IMR-90 (cell line): Measurements from ENCODE around the gene MATN3. TPM values are rescaled to one million over a fixed set of nuclear protein-coding genes. Genes with fewer than 3 reads are reported as not detected.

Experiments used
- ATAC-seq: fragments of 200-7000 bp; cut with Tn5 transposase; 2 replicates; pipeline ENCODE4 v1.9.1; 2020; ENCODE audit warnings: low read depth, mild to moderate bottlenecking, moderate library complexity
- BruUV-seq: library from RNA; stranded (reverse); fragments of 400-500 nt; replicated peaks from 2 replicates; lab custom pipeline; 2021; lab: Mats Ljungman, UMichigan
- CTCF ChIA-PET: fragments of 300-600 bp; formaldehyde crosslinking; extraction: SDS; loops from one replicate; lab custom pipeline; 2021; ENCODE audit warnings: antibody characterized with exemption; lab: Yijun Ruan, JAX
- POLR2A ChIA-PET: fragments of 300-600 bp; sonication (Branson Sonifier 250); formaldehyde crosslinking; loops from one replicate; lab custom pipeline; 2022; ENCODE audit warnings: antibody characterized with exemption; ENCODE audit not compliant: unreplicated experiment; lab: Charles Lee
- DNase-seq: peaks from one replicate; pipeline ENCODE4 v3.0.0; 2013
- H2AFZ ChIP-seq: replicated peaks from 2 replicates; pipeline ENCODE3; 2013; ENCODE audit warnings: low read length, mild to moderate bottlenecking; ENCODE audit not compliant: poor library complexity
- H2AK5ac ChIP-seq: 2 replicates; pipeline ENCODE4 v1.6.1; 2013; ENCODE audit warnings: low read depth, low read length, inconsistent platforms
- H2AK9ac ChIP-seq: replicated peaks from 2 replicates; pipeline ENCODE3; 2013; ENCODE audit warnings: mild to moderate bottlenecking, low read depth, low read length, moderate library complexity; ENCODE audit not compliant: poor library complexity
- H2BK120ac ChIP-seq: 2 replicates; pipeline ENCODE4 v1.6.1; 2013; ENCODE audit warnings: low read depth, low read length, inconsistent platforms
- H2BK15ac ChIP-seq: 3 replicates; pipeline ENCODE4 v1.6.1; 2013; ENCODE audit warnings: low read depth, low read length, inconsistent platforms
- H2BK20ac ChIP-seq: 2 replicates; pipeline ENCODE4 v1.6.1; 2013; ENCODE audit warnings: low read depth, mild to moderate bottlenecking, inconsistent platforms, low read length, moderate library complexity
- H2BK5ac ChIP-seq: 2 replicates; pipeline ENCODE4 v1.6.1; 2013; ENCODE audit warnings: mild to moderate bottlenecking, low read depth, low read length, inconsistent platforms; ENCODE audit not compliant: poor library complexity, severe bottlenecking
- H3K14ac ChIP-seq: replicated peaks from 2 replicates; pipeline ENCODE4 v1.6.1; 2013; ENCODE audit warnings: low read depth, low read length, inconsistent platforms
- H3K18ac ChIP-seq: 2 replicates; pipeline ENCODE4 v1.6.1; 2013; ENCODE audit warnings: low read depth, low read length, control low read depth
- H3K23ac ChIP-seq: 2 replicates; pipeline ENCODE4 v1.6.1; 2013; ENCODE audit warnings: low read depth, low read length, inconsistent platforms
- H3K27ac ChIP-seq: 2 replicates; pipeline ENCODE4 v1.5.1; 2013; ENCODE audit warnings: mild to moderate bottlenecking, control low read depth, low read length; ENCODE audit not compliant: insufficient read depth
- H3K27me3 ChIP-seq: 2 replicates; pipeline ENCODE4 v1.6.1; 2013; ENCODE audit warnings: low read length; ENCODE audit not compliant: control insufficient read depth, insufficient read depth
- H3K36me3 ChIP-seq: 2 replicates; pipeline ENCODE4 v1.6.1; 2013; ENCODE audit warnings: low read length, mixed read lengths; ENCODE audit not compliant: control insufficient read depth, insufficient read depth
- H3K4ac ChIP-seq: 2 replicates; pipeline ENCODE4 v1.6.1; 2013; ENCODE audit warnings: low read depth, low read length, inconsistent platforms
- H3K4me1 ChIP-seq: 2 replicates; pipeline ENCODE4 v1.6.1; 2013; ENCODE audit warnings: low read length, mixed read lengths; ENCODE audit not compliant: control insufficient read depth, insufficient read depth
- H3K4me2 ChIP-seq: 2 replicates; pipeline ENCODE4 v1.6.1; 2013; ENCODE audit warnings: low read depth, mild to moderate bottlenecking, control low read depth, low read length, moderate library complexity
- H3K4me3 ChIP-seq: 2 replicates; pipeline ENCODE4 v1.5.1; 2013; ENCODE audit warnings: low read depth, mild to moderate bottlenecking, control low read depth, low read length, moderate library complexity; ENCODE audit not compliant: insufficient read depth
- H3K56ac ChIP-seq: 2 replicates; pipeline ENCODE4 v1.6.1; 2013; ENCODE audit warnings: low read length, inconsistent platforms; ENCODE audit not compliant: insufficient read depth; ENCODE audit errors: extremely low read depth
- H3K79me1 ChIP-seq, 2 experiments: 2 replicates each; pipeline ENCODE4 v1.6.1; 2013; ENCODE audit warnings: low read length in 2 of 2, inconsistent platforms in 1 of 2, low read depth in 1 of 2
- H3K9ac ChIP-seq: 2 replicates; pipeline ENCODE4 v1.6.1; 2013; ENCODE audit warnings: low read depth, low read length, control low read depth
- H3K9me1 ChIP-seq: 2 replicates; pipeline ENCODE4 v1.6.1; 2013; ENCODE audit warnings: low read length, inconsistent platforms; ENCODE audit not compliant: insufficient read depth
- H3K9me3 ChIP-seq: 2 replicates; pipeline ENCODE4 v1.6.1; 2013; ENCODE audit warnings: low read length; ENCODE audit not compliant: control insufficient read depth, insufficient read depth
- H4K20me1 ChIP-seq: 2 replicates; pipeline ENCODE4 v1.6.1; 2013; ENCODE audit warnings: low read length, inconsistent platforms; ENCODE audit not compliant: insufficient read depth
- H4K5ac ChIP-seq: 2 replicates; pipeline ENCODE4 v1.6.1; 2013; ENCODE audit warnings: mild to moderate bottlenecking, low read depth, low read length, control low read depth
- H4K8ac ChIP-seq, 2 experiments: 2 replicates each; pipeline ENCODE4 v1.6.1; 2013; ENCODE audit warnings: low read depth in 2 of 2, low read length in 2 of 2, control low read depth in 1 of 2, inconsistent platforms in 1 of 2
- H4K91ac ChIP-seq: 2 replicates; pipeline ENCODE4 v1.6.1; 2013; ENCODE audit warnings: low read depth, low read length, inconsistent platforms; ENCODE audit not compliant: insufficient read depth
- CTCF ChIP-seq: conservative IDR thresholded peaks from 2 replicates; pipeline ENCODE4 v1.5.1; 2012; ENCODE audit warnings: mild to moderate bottlenecking, low read depth, low read length, improper control_type of control experiment
- MXI1 ChIP-seq: IDR thresholded peaks from 2 replicates; pipeline ENCODE4 v1.6.1; 2012; ENCODE audit warnings: low read depth, mild to moderate bottlenecking, low read length, moderate library complexity, borderline replicate concordance
- NFE2L2 ChIP-seq: fragments of 150-350 bp; IDR thresholded peaks from 2 replicates; pipeline ENCODE4 v1.6.1; 2016; ENCODE audit warnings: low read depth, mild to moderate bottlenecking, low read length
- RAD21 ChIP-seq: IDR thresholded peaks from 2 replicates; pipeline ENCODE4 v1.6.1; 2012; ENCODE audit warnings: low read length, improper control_type of control experiment
- RFX5 ChIP-seq: IDR thresholded peaks from 2 replicates; pipeline ENCODE4 v1.8.0; 2012; ENCODE audit warnings: low read depth, mild to moderate bottlenecking, low read length, moderate library complexity
- SMC3 ChIP-seq: fragments of 150-350 bp; IDR thresholded peaks from 2 replicates; pipeline ENCODE4 v1.6.1; 2016; ENCODE audit warnings: low read depth, mild to moderate bottlenecking, antibody characterized with exemption, low read length, moderate library complexity
- WGBS, 2 experiments: methylation state at CpG; one replicate each; pipeline versions ENCODE4 v1.1.5 to v1.1.7; 2013; ENCODE audit warnings: missing lambda C conversion rate in 2 of 2; ENCODE audit not compliant: insufficient read length in 1 of 2; ENCODE audit errors: extremely low coverage in 2 of 2; 5-methylcytosine and 5-hydroxymethylcytosine counted together
- dilution Hi-C: fragments of 300-500 bp; cut with HindIII; formaldehyde crosslinking; loops from one replicate; pipeline ENCODE4 v1.14.3; 2018; ENCODE audit warnings: low sequenced_read_pairs; ENCODE audit not compliant: unreplicated experiment
- in situ Hi-C: fragments of 300-500 bp; cut with MboI; formaldehyde crosslinking; loops from 3 replicates; pipeline ENCODE4 v1.14.3; 2019; ENCODE audit warnings: low sequenced_read_pairs, inconsistent platforms, mixed read lengths
- intact Hi-C: fragments of 100-400 bp; cut with micrococcal nuclease; formaldehyde crosslinking; loops from 2 replicates; pipeline ENCODE4 v1.10.0; 2022
- polyA plus RNA-seq, 3 experiments: library from polyadenylated mRNA; depleted of rRNA; stranded (reverse); fragments of >200 nt; gene quantifications; 2 replicates each; pipeline ENCODE4 v1.2.3, GENCODE V29; 2012; ENCODE audit warnings: low replicate concordance in 1 of 3
- total RNA-seq: library from RNA; depleted of rRNA; stranded (reverse); fragments of >200 nt; gene quantifications from 2 replicates; pipeline ENCODE4 v1.2.3, GENCODE V29; 2012

The MATN3 gene
- total and polyA plus RNA-seq, 2 of the 4 experiments (the other 2 are of a cell fraction): 0.90 to 3.0 TPM

GRCh38 chr2:20015482-20016083 is 3.1 kb upstream of the MATN3 start:
- H3K9me3 ChIP-seq: no peaks in the 10 kb centered on the region; the same call in 1 of the 2 replicates
- no peak overlapping the region for H3K4me3 ChIP-seq
- H3K18ac ChIP-seq: no peak overlapping the region
- no peak overlapping the region for H2AK5ac ChIP-seq
- H2AK9ac ChIP-seq: no peak overlapping the region
- H3K27ac ChIP-seq: no peak overlapping the region
- no peak overlapping the region for H3K14ac ChIP-seq
- no CpG with 5 or more reads among the region's 2 CpGs for WGBS, 2 experiments
- no peak overlapping the region for H3K4me2 ChIP-seq
- dilution Hi-C loops (no loop called here), intact Hi-C loops (loop anchor here (1.0 kb wide), 3 partner anchors 59 to 83 kb away; no protein-coding TSS in a partner anchor), in situ Hi-C loops (no loop called here)
- no peaks in the 10 kb centered on the region for H3K79me1 ChIP-seq
- H3K9ac ChIP-seq: no peak overlapping the region
- DNase-seq (peak; percentile 65), ATAC-seq (peak; percentile 27; the same call in 1 of the 2 replicates)
- ChIA-PET POLR2A (no interaction called here), CTCF (interaction anchor here (0.6 to 2.2 kb wide), 27 partner anchors 9 to 320 kb away, joined by 3 to 26 read pairs (median 4); partner anchors contain the start of gene WDR35)
- H2AFZ ChIP-seq: no peak overlapping the region
- H3K23ac ChIP-seq: no peak overlapping the region
- H4K20me1 ChIP-seq: no peaks in the 10 kb centered on the region
- H4K8ac ChIP-seq: no peak overlapping the region
- no peak overlapping the region for H2BK15ac ChIP-seq
- peak overlapping the region; percentile 23; the same call in 1 of the 2 replicates for H2BK20ac ChIP-seq
- H3K36me3 ChIP-seq: no peaks in the 10 kb centered on the region
- no peak overlapping the region for H3K56ac ChIP-seq
- no peak overlapping the region; the same call in 1 of the 2 replicates for H2BK120ac ChIP-seq
- no peak overlapping the region for H4K5ac ChIP-seq
- no peak overlapping the region for H3K4ac ChIP-seq
- H3K4me1 ChIP-seq: peaks cover 3% of the 10 kb centered on the region
- H3K27me3 ChIP-seq: peaks cover 13% of the 10 kb centered on the region
- H3K9me1 ChIP-seq: peaks cover 3% of the 10 kb centered on the region; the same call in 1 of the 2 replicates
- no TSS peak for BruUV-seq
- H2BK5ac ChIP-seq: no peak overlapping the region
- H4K91ac ChIP-seq: no peak overlapping the region
- TF ChIP-seq CTCF (peak; percentile 74), MXI1 (no peak), NFE2L2 (no peak), SMC3 (peak; percentile 70), RFX5 (no peak), RAD21 (peak; percentile 68)
